Type B pancreatic cell (in vitro differentiated cells): ENCODE results near the gene MED15. TPM values are rescaled to one million over a fixed set of nuclear protein-coding genes. Genes with fewer than 3 reads are reported as not detected.
"Not testable (repeated sequence)": the region's sequence is repeated elsewhere in the genome, so short reads cannot be mapped to it uniquely, and the experiment has no call there.

Experiments used
- DNase-seq: peaks from one replicate; pipeline ENCODE4 v3.0.0; 2021; ENCODE audit warnings: mixed read lengths; ENCODE audit not compliant: unreplicated experiment; ENCODE audit errors: extremely low spot score
- H3K27ac Mint-ChIP-seq: 2 replicates; pipeline ENCODE4 v1.8.0; 2021; ENCODE audit warnings: mild to moderate bottlenecking, mixed read lengths
- H3K27me3 Mint-ChIP-seq: 2 replicates; pipeline ENCODE4 v1.8.0; 2021; ENCODE audit warnings: mixed read lengths
- H3K36me3 Mint-ChIP-seq: 2 replicates; pipeline ENCODE4 v1.8.0; 2021; ENCODE audit warnings: mixed read lengths
- H3K4me1 Mint-ChIP-seq: one replicate; pipeline ENCODE4 v1.8.0; 2021; ENCODE audit warnings: mixed read lengths; ENCODE audit not compliant: unreplicated experiment
- H3K4me3 Mint-ChIP-seq: 2 replicates; pipeline ENCODE4 v1.8.0; 2021; ENCODE audit warnings: mild to moderate bottlenecking, mixed read lengths
- H3K9me3 Mint-ChIP-seq: 2 replicates; pipeline ENCODE4 v1.8.0; 2021; ENCODE audit warnings: mixed read lengths
- total RNA-seq: library from RNA; stranded (reverse); gene quantifications from 2 replicates; pipeline ENCODE4 v1.2.1, GENCODE V29; 2021; ENCODE audit warnings: low replicate concordance
- TF ChIP-seq, protein P1 (sequence below): fragments of 200-600 bp; sonication (generic); conservative IDR thresholded peaks from 2 replicates; pipeline ENCODE4 v1.5.0; 2021; ENCODE audit warnings: antibody characterized with exemption, mild to moderate bottlenecking

MED15 gene
- total RNA-seq, 1 donor from 2014 or later: 90.8 TPM

DNA sequence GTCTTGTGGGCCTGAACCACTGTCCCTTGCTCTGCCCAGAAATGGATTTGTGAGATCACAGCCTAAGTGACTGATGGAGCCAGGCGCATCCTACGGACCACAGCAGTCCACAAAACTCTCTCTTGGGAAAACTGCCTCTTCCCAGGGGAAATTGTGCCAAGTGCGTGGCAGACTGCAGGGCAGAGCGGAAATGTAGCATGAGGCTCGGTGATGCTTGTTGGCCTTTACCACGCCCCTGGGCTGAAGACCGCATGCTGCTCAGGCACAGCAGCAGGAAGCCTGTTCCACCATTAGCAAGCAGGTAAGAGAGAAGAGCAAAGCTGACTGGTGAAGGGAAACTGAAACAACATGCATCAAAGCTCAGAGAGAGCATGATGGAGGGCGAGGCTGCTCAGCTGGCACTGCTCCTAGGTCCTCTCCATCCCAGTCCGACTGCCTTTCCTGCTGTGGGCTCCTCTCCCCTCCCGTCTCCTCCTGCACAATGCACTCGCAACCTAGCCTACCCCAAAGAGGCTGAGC, 43.3 kb upstream of the MED15 start:
- no peak overlapping the region for H3K4me3 Mint-ChIP-seq
- H3K27ac Mint-ChIP-seq: no peak overlapping the region
- TF ChIP-seq, protein P1, sequence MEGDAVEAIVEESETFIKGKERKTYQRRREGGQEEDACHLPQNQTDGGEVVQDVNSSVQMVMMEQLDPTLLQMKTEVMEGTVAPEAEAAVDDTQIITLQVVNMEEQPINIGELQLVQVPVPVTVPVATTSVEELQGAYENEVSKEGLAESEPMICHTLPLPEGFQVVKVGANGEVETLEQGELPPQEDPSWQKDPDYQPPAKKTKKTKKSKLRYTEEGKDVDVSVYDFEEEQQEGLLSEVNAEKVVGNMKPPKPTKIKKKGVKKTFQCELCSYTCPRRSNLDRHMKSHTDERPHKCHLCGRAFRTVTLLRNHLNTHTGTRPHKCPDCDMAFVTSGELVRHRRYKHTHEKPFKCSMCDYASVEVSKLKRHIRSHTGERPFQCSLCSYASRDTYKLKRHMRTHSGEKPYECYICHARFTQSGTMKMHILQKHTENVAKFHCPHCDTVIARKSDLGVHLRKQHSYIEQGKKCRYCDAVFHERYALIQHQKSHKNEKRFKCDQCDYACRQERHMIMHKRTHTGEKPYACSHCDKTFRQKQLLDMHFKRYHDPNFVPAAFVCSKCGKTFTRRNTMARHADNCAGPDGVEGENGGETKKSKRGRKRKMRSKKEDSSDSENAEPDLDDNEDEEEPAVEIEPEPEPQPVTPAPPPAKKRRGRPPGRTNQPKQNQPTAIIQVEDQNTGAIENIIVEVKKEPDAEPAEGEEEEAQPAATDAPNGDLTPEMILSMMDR: no peak
- H3K9me3 Mint-ChIP-seq: no peaks in the 10 kb centered on the region
- DNase-seq: no peak
- H3K36me3 Mint-ChIP-seq: peaks cover 7% of the 10 kb centered on the region
- no peaks in the 10 kb centered on the region for H3K27me3 Mint-ChIP-seq
- H3K4me1 Mint-ChIP-seq: peaks cover 6% of the 10 kb centered on the region

DNA sequence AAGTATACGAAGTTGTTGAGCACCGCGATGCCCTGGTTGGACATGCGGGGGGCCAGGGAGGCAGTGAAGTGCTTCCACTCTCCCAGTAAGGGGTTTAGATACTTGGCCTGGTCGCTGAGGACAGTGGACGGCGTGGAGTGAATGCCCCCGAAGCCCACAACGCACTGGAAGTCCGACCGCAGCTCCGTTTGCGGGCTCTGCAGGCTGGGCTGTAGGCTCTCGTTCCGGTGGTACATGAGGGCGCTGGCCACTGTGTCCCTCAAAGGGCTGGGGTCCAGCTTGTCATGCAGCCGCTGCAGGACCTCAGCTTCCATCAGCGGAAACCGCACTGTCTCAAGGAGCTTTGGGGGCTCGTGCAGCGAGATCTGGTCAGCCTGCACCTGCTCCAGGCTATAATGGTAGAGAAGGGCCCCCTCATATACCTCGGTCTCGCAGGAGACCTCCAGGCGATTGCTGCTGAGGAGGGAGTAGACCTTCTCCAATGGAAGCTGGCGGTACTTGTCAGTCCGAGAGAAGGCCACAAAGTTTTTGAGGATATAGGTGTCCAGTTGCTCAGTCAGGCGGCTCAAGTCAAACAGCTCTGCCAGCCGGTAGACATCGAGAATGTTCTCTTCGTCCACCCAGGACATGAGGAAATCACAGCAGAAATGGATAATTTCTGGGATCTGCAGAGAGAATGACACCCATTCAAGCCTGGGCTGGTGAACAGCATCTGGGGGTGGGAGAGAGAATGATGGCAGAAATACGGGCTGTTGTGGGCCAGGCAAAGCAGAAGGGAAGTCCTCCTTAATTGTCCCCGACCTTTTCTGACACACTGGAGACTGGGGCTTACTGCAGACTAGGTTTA, 42.3 kb upstream of the MED15 start:
- TF ChIP-seq, protein P1: no peak
- no peak for DNase-seq

DNA sequence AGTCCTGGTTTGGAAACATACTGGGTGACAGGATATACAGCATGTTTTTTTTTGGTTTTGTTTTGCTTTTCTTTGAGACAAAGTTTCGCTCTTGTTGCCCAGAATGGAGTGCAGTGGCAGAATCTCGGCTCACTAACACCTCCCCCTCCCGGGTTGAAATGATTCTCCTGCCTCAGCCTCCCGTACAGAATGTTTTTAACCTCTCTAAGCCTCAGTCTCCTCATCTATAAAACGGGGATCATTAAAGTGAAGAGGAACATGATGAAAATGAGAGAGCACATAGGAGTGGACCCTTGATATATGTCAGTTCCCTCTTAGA, 41.7 kb upstream of the MED15 start:
- no peak overlapping the region for H3K27ac Mint-ChIP-seq
- no peak for DNase-seq
- no peak overlapping the region for H3K4me3 Mint-ChIP-seq
- no peaks in the 10 kb centered on the region for H3K9me3 Mint-ChIP-seq
- H3K27me3 Mint-ChIP-seq: no peaks in the 10 kb centered on the region
- H3K36me3 Mint-ChIP-seq: peaks cover 11% of the 10 kb centered on the region
- no peaks in the 10 kb centered on the region for H3K4me1 Mint-ChIP-seq
- TF ChIP-seq, protein P1: no peak

More for the DNA sequence above, 42.3 kb upstream of the MED15 start:
- H3K27me3 Mint-ChIP-seq: no peaks in the 10 kb centered on the region
- H3K4me1 Mint-ChIP-seq: no peaks in the 10 kb centered on the region
- no peaks in the 10 kb centered on the region for H3K9me3 Mint-ChIP-seq
- no peak overlapping the region for H3K4me3 Mint-ChIP-seq
- no peak overlapping the region for H3K27ac Mint-ChIP-seq
- peaks cover 7% of the 10 kb centered on the region for H3K36me3 Mint-ChIP-seq

DNA sequence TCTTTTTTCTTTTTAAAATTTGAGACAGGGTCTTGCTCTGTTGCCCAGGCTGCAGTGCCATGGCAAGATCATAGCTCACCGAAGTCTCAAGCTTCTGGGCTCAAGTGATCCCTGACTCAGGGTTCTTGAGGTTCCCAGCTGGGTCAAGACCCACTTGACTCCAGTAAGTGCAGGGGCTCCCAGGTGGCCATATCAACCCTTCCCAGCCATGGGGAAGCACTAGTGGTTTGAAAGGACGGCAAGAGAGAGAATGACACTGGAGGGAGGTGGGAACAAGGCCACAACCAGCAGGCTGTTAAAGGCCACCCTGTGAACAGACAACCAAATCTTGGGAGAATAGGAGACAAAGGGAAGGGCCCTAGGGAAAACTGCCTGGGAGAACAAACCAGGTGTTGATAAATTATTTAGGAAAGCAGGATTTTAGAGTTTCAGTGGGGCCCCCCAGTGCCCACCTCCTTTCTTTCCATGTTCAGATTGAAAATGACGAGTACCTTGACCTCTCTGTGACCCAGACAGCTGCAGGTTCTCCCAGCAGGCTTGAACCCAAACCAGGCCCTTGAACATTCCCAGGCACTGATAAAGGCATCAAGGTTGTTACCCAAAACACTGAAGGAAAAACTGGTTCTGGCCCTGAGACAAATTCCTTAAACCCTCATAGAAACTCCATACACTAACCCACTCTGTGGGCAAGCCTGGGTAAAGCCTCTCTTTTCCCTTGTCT, 40.6 kb upstream of the MED15 start:
- no peaks in the 10 kb centered on the region for H3K27me3 Mint-ChIP-seq
- DNase-seq: no peak
- no peak overlapping the region for H3K27ac Mint-ChIP-seq
- H3K4me1 Mint-ChIP-seq: no peaks in the 10 kb centered on the region
- TF ChIP-seq, protein P1: no peak
- H3K4me3 Mint-ChIP-seq: no peak overlapping the region
- peaks cover 15% of the 10 kb centered on the region for H3K36me3 Mint-ChIP-seq
- no peaks in the 10 kb centered on the region for H3K9me3 Mint-ChIP-seq

DNA sequence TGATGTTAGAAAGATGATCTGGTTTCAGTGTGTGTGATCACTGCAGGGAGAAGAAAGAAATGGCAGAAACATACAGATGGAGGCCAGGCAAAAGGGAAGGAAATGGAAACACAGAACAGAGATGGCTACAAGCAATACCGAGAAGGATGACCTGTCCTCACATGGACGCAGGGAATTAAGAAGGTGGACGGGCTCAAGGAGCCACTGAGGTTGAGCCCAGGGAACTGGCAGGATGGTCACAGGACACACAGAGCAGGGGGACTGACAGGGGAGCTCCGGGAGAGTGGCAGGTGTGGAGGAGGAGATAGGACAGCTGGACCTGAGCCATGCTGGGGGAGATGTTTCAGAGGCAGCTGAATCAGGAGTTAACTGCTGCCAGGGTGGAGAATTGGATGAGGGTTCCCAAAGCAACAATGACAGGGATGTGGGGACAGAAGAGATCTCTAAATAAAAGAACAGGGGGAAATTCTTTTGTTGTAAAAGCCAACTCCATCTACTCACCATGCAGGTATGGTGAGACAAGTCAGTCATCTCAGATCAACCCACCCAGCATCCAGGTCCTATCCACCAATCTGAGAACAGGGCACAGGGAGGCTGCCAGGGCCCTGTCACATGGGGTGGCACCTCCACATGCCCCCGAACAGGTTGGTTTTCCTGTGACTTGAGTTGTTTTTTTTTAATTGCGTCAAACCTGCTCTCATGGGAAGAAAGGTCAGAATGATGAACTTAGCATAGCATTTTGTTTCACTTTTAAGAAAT, 38.1 kb upstream of the MED15 start:
- H3K27ac Mint-ChIP-seq: no peak overlapping the region
- TF ChIP-seq, protein P1: no peak
- H3K4me1 Mint-ChIP-seq: no peaks in the 10 kb centered on the region
- no peak overlapping the region for H3K4me3 Mint-ChIP-seq
- DNase-seq: no peak
- H3K27me3 Mint-ChIP-seq: no peaks in the 10 kb centered on the region
- peaks cover 17% of the 10 kb centered on the region for H3K36me3 Mint-ChIP-seq
- H3K9me3 Mint-ChIP-seq: no peaks in the 10 kb centered on the region

DNA sequence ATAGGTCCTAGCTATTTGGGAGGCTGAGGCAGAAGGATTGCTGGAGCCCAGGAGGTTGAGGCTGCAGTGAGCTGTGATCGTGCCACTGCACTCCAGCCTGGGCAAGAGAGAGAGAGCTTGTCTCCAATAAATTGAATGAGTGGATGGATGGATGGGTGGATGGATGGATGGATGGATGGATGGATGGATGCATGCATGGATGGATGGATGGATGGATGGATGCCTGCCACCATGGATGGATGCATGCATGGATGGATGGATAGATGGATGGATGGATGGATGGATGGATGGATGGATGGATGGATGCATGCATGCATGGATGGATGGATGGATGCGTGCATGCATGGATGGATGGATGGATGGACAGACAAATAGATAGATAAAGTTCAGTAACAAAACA, 36.9 kb upstream of the MED15 start:
- not testable (repeated sequence) for H3K4me1 Mint-ChIP-seq, H3K27ac Mint-ChIP-seq, DNase-seq, H3K9me3 Mint-ChIP-seq, H3K4me3 Mint-ChIP-seq, H3K27me3 Mint-ChIP-seq
- peaks cover 17% of the 10 kb centered on the region for H3K36me3 Mint-ChIP-seq
